Ovary (tissue), 3 donors: ENCODE measurements around the gene SRGAP3.
"Not testable (repeated sequence)": the region's sequence is repeated elsewhere in the genome, so short reads cannot be mapped to it uniquely, and the experiment has no call there.

ENCODE experiments used
- CTCF ChIP-seq, 3 donors: fragments of 450-650 bp in 2 of 3; fragments of 200-600 bp in 1 of 3; IDR thresholded peaks; one replicate each; pipeline versions ENCODE4 v1.5.1 to v1.8.0; 2016 to 2022; ENCODE audit warnings: antibody characterized with exemption in 3 of 3, mild to moderate bottlenecking in 1 of 3
- EP300 ChIP-seq: sonication (generic); formaldehyde crosslinking; IDR thresholded peaks from one replicate; pipeline ENCODE4 v1.6.1; 2017; ENCODE audit warnings: antibody characterized with exemption
- donor health status: DM: no; HTN: no; CAD: no.

- not testable (repeated sequence) for TF ChIP-seq CTCF (IDR thresholded peaks at IDR 0.05); EP300
Observed at GRCh38 chr3:9293953-9294352, 44.5 kb upstream of the SRGAP3 start.
